ENCODE data around the gene LTBP1. TPM values are rescaled to one million over a fixed set of nuclear protein-coding genes. Genes with fewer than 3 reads are reported as not detected.

The LTBP1 gene
- total RNA-seq, 1 experiment from 2014 or later = 12.5 TPM

DNA sequence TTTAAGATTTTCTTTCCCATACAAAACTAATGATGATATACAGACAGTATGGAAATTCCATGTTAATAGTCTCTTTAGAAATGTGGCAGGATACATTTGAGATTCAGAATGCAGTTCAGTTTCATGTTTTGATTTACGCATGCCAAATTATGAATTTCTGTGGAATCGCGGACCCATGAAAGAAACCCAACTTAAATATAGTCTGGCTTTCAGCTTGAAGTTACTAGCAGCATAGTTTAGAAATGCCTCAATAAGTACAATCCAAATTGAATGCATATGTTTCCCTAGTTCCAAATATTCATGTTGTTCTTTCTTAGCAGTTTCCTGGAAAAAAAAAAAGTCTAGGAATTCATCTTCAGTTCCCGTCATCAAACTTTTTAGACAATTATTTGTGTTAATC, 365.6 kb downstream of the LTBP1 start:
- DNase-seq (ENCODE audit: low read depth, low spot score) (no peak), ATAC-seq (no peak)
- H3K4me3 ChIP-seq (ENCODE audit: low read depth in 2 of 2, low read length in 2 of 2) = no peak overlapping the region
- ChIA-PET POLR2A (no interaction called here), CTCF (no interaction called here)
- BruUV-seq (replicated peaks) = no TSS peak
- H3K9me3 ChIP-seq (ENCODE audit: control insufficient read depth, insufficient read depth, low read depth, low read length) = no peaks in the 10 kb centered on the region
- H3K4me1 ChIP-seq (ENCODE audit: control insufficient read depth, insufficient read depth, low read length) = no peaks in the 10 kb centered on the region
- in situ Hi-C loops (cut with HindIII; ENCODE audit: low pct_unique_long_range_greater_than_20kb, low sequenced_read_pairs) = no loop called here
- H3K36me3 ChIP-seq (ENCODE audit: control insufficient read depth, insufficient read depth, low read length) = no peaks in the 10 kb centered on the region
- TF ChIP-seq TCF7L2 (IDR thresholded peaks at IDR 0.05; ENCODE audit: low read depth, low read length) (no peak), SIN3A (IDR thresholded peaks at IDR 0.05; ENCODE audit: borderline replicate concordance, insufficient read depth, low read depth, low read length) (no peak), POLR2AphosphoS5 (IDR thresholded peaks at IDR 0.05; ENCODE audit: low read depth, low read length) (no peak)
- TF ChIP-seq, protein P1, sequence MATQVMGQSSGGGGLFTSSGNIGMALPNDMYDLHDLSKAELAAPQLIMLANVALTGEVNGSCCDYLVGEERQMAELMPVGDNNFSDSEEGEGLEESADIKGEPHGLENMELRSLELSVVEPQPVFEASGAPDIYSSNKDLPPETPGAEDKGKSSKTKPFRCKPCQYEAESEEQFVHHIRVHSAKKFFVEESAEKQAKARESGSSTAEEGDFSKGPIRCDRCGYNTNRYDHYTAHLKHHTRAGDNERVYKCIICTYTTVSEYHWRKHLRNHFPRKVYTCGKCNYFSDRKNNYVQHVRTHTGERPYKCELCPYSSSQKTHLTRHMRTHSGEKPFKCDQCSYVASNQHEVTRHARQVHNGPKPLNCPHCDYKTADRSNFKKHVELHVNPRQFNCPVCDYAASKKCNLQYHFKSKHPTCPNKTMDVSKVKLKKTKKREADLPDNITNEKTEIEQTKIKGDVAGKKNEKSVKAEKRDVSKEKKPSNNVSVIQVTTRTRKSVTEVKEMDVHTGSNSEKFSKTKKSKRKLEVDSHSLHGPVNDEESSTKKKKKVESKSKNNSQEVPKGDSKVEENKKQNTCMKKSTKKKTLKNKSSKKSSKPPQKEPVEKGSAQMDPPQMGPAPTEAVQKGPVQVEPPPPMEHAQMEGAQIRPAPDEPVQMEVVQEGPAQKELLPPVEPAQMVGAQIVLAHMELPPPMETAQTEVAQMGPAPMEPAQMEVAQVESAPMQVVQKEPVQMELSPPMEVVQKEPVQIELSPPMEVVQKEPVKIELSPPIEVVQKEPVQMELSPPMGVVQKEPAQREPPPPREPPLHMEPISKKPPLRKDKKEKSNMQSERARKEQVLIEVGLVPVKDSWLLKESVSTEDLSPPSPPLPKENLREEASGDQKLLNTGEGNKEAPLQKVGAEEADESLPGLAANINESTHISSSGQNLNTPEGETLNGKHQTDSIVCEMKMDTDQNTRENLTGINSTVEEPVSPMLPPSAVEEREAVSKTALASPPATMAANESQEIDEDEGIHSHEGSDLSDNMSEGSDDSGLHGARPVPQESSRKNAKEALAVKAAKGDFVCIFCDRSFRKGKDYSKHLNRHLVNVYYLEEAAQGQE (IDR thresholded peaks at IDR 0.05; ENCODE audit: insufficient read depth in 1 of 2, low read depth in 2 of 2, low read length in 1 of 2) = no peak
- TF ChIP-seq, protein P2, sequence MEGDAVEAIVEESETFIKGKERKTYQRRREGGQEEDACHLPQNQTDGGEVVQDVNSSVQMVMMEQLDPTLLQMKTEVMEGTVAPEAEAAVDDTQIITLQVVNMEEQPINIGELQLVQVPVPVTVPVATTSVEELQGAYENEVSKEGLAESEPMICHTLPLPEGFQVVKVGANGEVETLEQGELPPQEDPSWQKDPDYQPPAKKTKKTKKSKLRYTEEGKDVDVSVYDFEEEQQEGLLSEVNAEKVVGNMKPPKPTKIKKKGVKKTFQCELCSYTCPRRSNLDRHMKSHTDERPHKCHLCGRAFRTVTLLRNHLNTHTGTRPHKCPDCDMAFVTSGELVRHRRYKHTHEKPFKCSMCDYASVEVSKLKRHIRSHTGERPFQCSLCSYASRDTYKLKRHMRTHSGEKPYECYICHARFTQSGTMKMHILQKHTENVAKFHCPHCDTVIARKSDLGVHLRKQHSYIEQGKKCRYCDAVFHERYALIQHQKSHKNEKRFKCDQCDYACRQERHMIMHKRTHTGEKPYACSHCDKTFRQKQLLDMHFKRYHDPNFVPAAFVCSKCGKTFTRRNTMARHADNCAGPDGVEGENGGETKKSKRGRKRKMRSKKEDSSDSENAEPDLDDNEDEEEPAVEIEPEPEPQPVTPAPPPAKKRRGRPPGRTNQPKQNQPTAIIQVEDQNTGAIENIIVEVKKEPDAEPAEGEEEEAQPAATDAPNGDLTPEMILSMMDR (IDR thresholded peaks at IDR 0.05) = no peak
- H3K27me3 ChIP-seq (ENCODE audit: control insufficient read depth, insufficient read depth, low read length) = no peaks in the 10 kb centered on the region
- intact Hi-C loops (cut with micrococcal nuclease; ENCODE audit: unreplicated experiment) = no loop called here
- H3K27ac ChIP-seq (ENCODE audit: low read length) = no peak overlapping the region

DNA sequence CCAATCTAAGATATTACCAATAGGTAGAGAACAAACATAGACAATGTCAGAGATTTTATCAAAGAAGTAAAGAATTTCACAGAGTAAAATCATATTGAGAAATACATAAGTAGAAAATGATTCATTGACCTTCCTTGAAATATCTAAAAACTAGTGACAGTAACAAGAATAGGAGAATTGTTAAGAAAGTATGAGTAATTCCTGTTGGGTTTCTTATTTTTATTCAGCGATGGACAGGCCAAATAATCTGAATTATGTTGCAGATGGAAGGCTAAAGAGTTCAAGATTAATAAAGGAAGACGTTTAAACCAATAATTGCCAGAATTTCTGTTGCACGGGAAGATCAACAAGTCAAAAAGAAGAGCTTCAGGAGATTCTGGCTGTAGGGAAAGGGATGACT, 366.3 kb downstream of the LTBP1 start:
- DNase-seq (ENCODE audit: low read depth, low spot score) (no peak), ATAC-seq (no peak)
- no peaks in the 10 kb centered on the region for H3K9me3 ChIP-seq (ENCODE audit: control insufficient read depth, insufficient read depth, low read depth, low read length)
- H3K36me3 ChIP-seq (ENCODE audit: control insufficient read depth, insufficient read depth, low read length) = no peaks in the 10 kb centered on the region
- no TSS peak for BruUV-seq (replicated peaks)
- H3K27ac ChIP-seq (ENCODE audit: low read length) = no peak overlapping the region
- ChIA-PET CTCF (no interaction called here), POLR2A (no interaction called here)
- H3K4me1 ChIP-seq (ENCODE audit: control insufficient read depth, insufficient read depth, low read length) = no peaks in the 10 kb centered on the region
- TF ChIP-seq POLR2AphosphoS5 (IDR thresholded peaks at IDR 0.05; ENCODE audit: low read depth, low read length) (no peak), SIN3A (IDR thresholded peaks at IDR 0.05; ENCODE audit: borderline replicate concordance, insufficient read depth, low read depth, low read length) (no peak), TCF7L2 (IDR thresholded peaks at IDR 0.05; ENCODE audit: low read depth, low read length) (no peak)
- TF ChIP-seq, protein P1 (IDR thresholded peaks at IDR 0.05; ENCODE audit: insufficient read depth in 1 of 2, low read depth in 2 of 2, low read length in 1 of 2) = no peak
- TF ChIP-seq, protein P2 (IDR thresholded peaks at IDR 0.05) = no peak
- H3K4me3 ChIP-seq (ENCODE audit: low read depth in 2 of 2, low read length in 2 of 2) = no peak overlapping the region
- intact Hi-C loops (cut with micrococcal nuclease; ENCODE audit: unreplicated experiment) (no loop called here), in situ Hi-C loops (cut with HindIII; ENCODE audit: low pct_unique_long_range_greater_than_20kb, low sequenced_read_pairs) (no loop called here)
- H3K27me3 ChIP-seq (ENCODE audit: control insufficient read depth, insufficient read depth, low read length) = no peaks in the 10 kb centered on the region

Measured in Panc1 (cell line).